Measurements from ENCODE around the gene DLST. TPM values are rescaled to one million over a fixed set of nuclear protein-coding genes. Genes with fewer than 3 reads are reported as not detected.

DLST gene
- total and polyA plus RNA-seq, 8 donors: 25.1 to 125 (median 76.1) TPM

DNA sequence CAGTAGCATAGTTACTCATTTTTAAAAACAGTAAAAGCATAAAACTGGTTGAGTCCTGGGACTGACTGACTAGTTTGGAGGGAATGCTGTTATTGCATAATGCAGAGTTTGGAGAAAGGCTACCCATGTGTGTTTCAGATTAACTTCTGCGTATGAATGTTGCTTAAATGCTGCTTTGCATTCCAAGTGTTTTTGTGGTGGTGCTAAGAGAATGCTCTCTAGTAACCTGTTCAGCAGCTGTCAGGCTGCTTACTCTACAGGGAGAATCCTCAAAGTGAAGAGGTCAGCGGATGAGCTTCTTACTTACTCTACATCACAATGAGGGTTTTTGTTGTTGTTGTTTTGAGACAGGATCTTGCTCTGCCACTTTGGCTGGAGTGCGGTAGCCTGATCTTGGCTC is 4.3 kb downstream of the DLST start:
- Histone ChIP-seq H3K36me3 (peaks cover 16 to 42% (median 38%) of the 10 kb centered on the region in 4 donors), H3K4me3 (no peak overlapping the region), H3K27me3 (no peaks in the 10 kb centered on the region), H3K9me3 (no peaks in the 10 kb centered on the region), H3K4me1 (peaks cover 32 to 72% (median 57%) of the 10 kb centered on the region in 4 donors), H3K27ac (peak overlapping the region; percentile 13 to 56 (median 21))
- no peak for TF ChIP-seq POLR2A (IDR thresholded peaks at IDR 0.05)
- TF ChIP-seq POLR2AphosphoS5 (IDR thresholded peaks at IDR 0.05): peak; percentile 11 to 50 (median 17)
- intact Hi-C loops (cut with DNase I; ENCODE audit: low total_unique reads): no loop called here
- WGBS, 5 donors: 76 to 85% (median 81%) methylated on average over 3 of the region's 3 CpGs
- DNase-seq: no peak

DNA sequence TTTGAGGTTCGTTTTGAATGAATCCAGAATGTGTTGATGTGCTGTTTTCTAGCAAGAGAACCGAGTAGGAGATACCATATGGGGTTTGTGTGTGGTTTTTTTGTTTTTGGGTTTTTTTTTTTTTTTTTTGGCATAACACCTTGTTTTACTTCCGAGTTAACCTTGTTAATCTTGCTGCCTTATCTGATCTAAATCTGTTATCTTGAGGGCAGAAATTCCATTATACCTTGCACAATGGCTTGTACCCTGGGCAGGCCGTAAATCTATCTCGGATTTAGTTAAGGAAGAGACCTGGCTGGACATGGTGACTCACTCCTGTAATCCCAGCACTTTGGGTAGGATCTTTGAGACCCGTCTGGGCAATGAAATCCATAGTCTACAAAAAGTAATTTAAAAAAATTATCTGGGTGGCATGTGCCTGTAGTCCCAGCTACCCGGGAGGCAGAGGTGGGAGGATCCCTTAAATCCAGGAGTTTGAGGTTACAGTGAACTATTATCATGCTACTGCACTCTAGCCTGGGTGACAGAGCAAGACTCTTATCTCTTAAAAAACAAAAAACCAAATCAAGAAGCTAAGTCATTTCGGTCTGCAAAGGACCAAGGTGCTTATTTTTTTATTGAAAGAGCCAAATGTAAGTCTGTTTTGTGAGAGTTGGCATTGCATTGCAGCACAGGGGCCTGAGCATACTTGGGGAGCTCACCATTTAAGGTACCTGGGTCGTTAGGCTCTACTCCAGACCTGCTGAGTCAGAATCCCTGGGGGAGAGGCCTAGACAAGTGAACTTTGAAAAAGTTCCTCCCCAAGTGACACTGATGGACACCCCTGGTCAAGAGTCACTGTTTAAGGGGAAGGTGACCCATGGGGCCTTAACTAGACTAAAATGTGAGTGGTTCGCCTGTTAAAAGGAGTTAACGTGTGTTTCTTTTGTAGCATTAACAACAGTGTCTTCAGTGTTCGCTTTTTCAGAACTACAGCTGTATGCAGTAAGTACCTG is 6.7 kb downstream of the DLST start:
- Histone ChIP-seq H3K9me3 (no peaks in the 10 kb centered on the region), H3K36me3 (peaks cover 41 to 67% (median 62%) of the 10 kb centered on the region in 4 donors), H3K4me1 (peaks cover 21 to 58% (median 43%) of the 10 kb centered on the region in 4 donors), H3K27me3 (no peaks in the 10 kb centered on the region), H3K4me3 (no peak overlapping the region), H3K27ac (no peak overlapping the region)
- no peak for TF ChIP-seq POLR2AphosphoS5 (IDR thresholded peaks at IDR 0.05)
- TF ChIP-seq POLR2A (IDR thresholded peaks at IDR 0.05): no peak
- TF ChIP-seq EP300 (IDR thresholded peaks at IDR 0.05): no peak
- TF ChIP-seq, protein P1, sequence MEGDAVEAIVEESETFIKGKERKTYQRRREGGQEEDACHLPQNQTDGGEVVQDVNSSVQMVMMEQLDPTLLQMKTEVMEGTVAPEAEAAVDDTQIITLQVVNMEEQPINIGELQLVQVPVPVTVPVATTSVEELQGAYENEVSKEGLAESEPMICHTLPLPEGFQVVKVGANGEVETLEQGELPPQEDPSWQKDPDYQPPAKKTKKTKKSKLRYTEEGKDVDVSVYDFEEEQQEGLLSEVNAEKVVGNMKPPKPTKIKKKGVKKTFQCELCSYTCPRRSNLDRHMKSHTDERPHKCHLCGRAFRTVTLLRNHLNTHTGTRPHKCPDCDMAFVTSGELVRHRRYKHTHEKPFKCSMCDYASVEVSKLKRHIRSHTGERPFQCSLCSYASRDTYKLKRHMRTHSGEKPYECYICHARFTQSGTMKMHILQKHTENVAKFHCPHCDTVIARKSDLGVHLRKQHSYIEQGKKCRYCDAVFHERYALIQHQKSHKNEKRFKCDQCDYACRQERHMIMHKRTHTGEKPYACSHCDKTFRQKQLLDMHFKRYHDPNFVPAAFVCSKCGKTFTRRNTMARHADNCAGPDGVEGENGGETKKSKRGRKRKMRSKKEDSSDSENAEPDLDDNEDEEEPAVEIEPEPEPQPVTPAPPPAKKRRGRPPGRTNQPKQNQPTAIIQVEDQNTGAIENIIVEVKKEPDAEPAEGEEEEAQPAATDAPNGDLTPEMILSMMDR (IDR thresholded peaks at IDR 0.05): no peak
- DNase-seq: no peak
- WGBS, 5 donors: 52 to 58% (median 55%) methylated on average over 12 of the region's 12 CpGs
- intact Hi-C loops (cut with DNase I; ENCODE audit: low total_unique reads): no loop called here

DNA sequence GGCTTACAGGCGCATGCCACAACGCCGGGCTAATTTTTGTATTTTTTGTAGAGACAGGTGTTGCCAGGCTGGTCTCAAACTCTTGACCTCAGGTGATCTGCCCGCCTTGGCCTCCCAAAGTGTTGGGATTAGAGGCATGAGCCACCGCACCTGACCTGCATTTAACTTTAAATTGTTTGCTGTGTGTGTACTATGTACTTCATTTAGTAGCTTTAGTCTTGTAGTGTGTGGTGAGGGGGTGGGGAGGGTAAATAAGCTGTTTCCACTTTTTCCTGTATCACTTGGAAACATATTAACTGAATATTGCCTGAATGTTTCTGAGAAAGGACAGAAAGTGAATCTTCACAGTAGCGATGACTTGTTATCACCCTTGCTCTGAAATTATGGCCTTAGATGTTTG is 8.5 kb downstream of the DLST start:
- intact Hi-C loops (cut with DNase I; ENCODE audit: low total_unique reads): no loop called here
- no peak for DNase-seq
- Histone ChIP-seq H3K4me3 (no peak overlapping the region), H3K36me3 (peaks cover 59 to 84% (median 79%) of the 10 kb centered on the region in 4 donors), H3K27ac (no peak overlapping the region), H3K9me3 (no peaks in the 10 kb centered on the region), H3K27me3 (no peaks in the 10 kb centered on the region), H3K4me1 (peaks cover 13 to 40% (median 26%) of the 10 kb centered on the region in 4 donors)
- 96 to 99% (median 97%) methylated on average over 6 of the region's 6 CpGs for WGBS, 5 donors
- TF ChIP-seq EP300 (IDR thresholded peaks at IDR 0.05) (no peak), POLR2A (IDR thresholded peaks at IDR 0.05) (no peak), POLR2AphosphoS5 (IDR thresholded peaks at IDR 0.05) (no peak)
- TF ChIP-seq, protein P1 (IDR thresholded peaks at IDR 0.05): no peak

DNA sequence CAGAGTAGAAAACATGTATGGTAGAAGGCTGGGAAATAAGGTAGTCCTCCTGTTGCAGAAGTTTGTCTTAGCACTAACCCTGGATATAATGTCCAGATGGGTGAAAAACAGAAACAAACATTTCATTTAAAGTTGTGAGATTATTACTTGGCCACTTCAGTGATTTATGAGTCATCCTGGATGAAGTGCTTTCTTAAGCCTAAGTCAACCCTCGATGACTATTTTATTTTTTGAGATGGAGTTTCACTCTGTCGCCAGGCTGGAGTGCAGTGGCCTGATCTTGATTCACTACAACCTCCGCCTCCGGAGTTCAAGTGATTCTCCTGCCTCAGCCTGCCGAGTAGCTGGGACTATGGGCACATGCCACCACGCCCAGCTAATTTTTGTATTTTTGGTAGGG is 10.2 kb downstream of the DLST start:
- peaks cover 75 to 84% (median 84%) of the 10 kb centered on the region in 4 donors for H3K36me3 ChIP-seq
- intact Hi-C loops (cut with DNase I; ENCODE audit: low total_unique reads): no loop called here
- H3K4me3 ChIP-seq: no peak overlapping the region
- no peaks in the 10 kb centered on the region for H3K27me3 ChIP-seq
- no peak for DNase-seq
- TF ChIP-seq POLR2A (IDR thresholded peaks at IDR 0.05) (no peak), EP300 (IDR thresholded peaks at IDR 0.05) (no peak), POLR2AphosphoS5 (IDR thresholded peaks at IDR 0.05) (no peak)
- TF ChIP-seq, protein P1 (IDR thresholded peaks at IDR 0.05): no peak
- no peaks in the 10 kb centered on the region for H3K9me3 ChIP-seq
- peaks cover 5 to 24% (median 16%) of the 10 kb centered on the region in 4 donors for H3K4me1 ChIP-seq
- WGBS, 5 donors: 83 to 89% (median 87%) methylated on average over 6 of the region's 6 CpGs
- H3K27ac ChIP-seq: no peak overlapping the region

Measured in stomach (tissue), 9 donors.